Measurements from ENCODE around the gene ZBTB32. TPM values are rescaled to one million over a fixed set of nuclear protein-coding genes. Genes with fewer than 3 reads are reported as not detected.

Gene ZBTB32
- total RNA-seq, 1 experiment from 2014 or later, result 0.13 TPM

DNA sequence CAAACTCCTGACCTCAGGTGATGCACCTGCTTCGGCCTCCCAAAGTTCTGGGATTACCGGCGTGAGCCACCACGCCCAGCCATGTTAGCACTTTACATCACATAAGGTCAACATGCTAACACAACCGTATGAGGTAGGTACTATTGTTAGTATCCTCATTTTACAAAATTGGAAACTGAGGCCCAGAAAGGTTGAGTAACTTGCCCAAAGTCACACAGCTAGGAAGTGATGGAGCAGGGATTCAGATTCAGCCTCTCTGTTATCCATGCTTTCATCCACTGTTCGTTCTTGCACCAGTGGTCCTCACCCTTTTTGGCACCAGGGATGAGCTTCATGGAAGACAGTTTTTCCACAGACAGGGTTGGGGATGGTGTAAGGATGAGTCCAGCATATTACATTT, 47.7 kb upstream of the ZBTB32 start:
- Histone ChIP-seq H3K23me2 (ENCODE audit: insufficient read length, low read depth, low read length, poor library complexity, severe bottlenecking) (no peaks in the 10 kb centered on the region), H2BK15ac (ENCODE audit: low read depth, low read length) (no peak overlapping the region), H3K56ac (ENCODE audit: insufficient read length, low read depth, low read length) (no peak overlapping the region), H3K27ac (ENCODE audit: insufficient read length, low read depth, low read length) (no peak overlapping the region), H3K4me2 (ENCODE audit: insufficient read depth, insufficient read length, low read length) (no peak overlapping the region), H2AK5ac (ENCODE audit: insufficient read length, low read length) (no peak overlapping the region), H2BK12ac (ENCODE audit: insufficient read length, low read depth, low read length) (no peak overlapping the region), H3K4me1 (ENCODE audit: insufficient read depth, low read length) (no peaks in the 10 kb centered on the region), H3K18ac (ENCODE audit: insufficient read length, low read depth, low read length) (no peak overlapping the region), H3K4ac (ENCODE audit: low read depth, low read length) (no peak overlapping the region), H3K9me3 (ENCODE audit: control insufficient read depth, low read depth, low read length) (no peaks in the 10 kb centered on the region), H3K27me3 (ENCODE audit: insufficient read depth, low read length) (no peaks in the 10 kb centered on the region), H2BK120ac (ENCODE audit: low read depth, low read length, poor library complexity, severe bottlenecking) (no peak overlapping the region), H3K23ac (ENCODE audit: insufficient read length, low read depth, low read length) (no peak overlapping the region), H2BK5ac (ENCODE audit: insufficient read length, low read length) (no peak overlapping the region), H4K5ac (ENCODE audit: insufficient read length, low read depth, low read length) (no peak overlapping the region), H2AFZ (ENCODE audit: low read length) (no peak overlapping the region), H3K9ac (ENCODE audit: extremely low read depth, insufficient read length, low read length) (no peak overlapping the region), H3K79me1 (ENCODE audit: insufficient read depth, low read depth, low read length, poor library complexity, severe bottlenecking) (no peaks in the 10 kb centered on the region), H3K14ac (ENCODE audit: insufficient read depth, low read length) (no peak overlapping the region), H3T11ph (ENCODE audit: low read length) (no peak overlapping the region), H4K91ac (ENCODE audit: insufficient read length, low read depth, low read length) (no peak overlapping the region), H4K8ac (replicated peaks; ENCODE audit: insufficient read length, low read depth, low read length) (no peak overlapping the region), H4K20me1 (ENCODE audit: control insufficient read depth, insufficient read depth, insufficient read length) (no peaks in the 10 kb centered on the region), H2BK20ac (ENCODE audit: low read depth, low read length, poor library complexity, severe bottlenecking) (no peak overlapping the region), H3K79me2 (ENCODE audit: insufficient read depth, low read length) (no peaks in the 10 kb centered on the region)
- TF ChIP-seq, protein P1, sequence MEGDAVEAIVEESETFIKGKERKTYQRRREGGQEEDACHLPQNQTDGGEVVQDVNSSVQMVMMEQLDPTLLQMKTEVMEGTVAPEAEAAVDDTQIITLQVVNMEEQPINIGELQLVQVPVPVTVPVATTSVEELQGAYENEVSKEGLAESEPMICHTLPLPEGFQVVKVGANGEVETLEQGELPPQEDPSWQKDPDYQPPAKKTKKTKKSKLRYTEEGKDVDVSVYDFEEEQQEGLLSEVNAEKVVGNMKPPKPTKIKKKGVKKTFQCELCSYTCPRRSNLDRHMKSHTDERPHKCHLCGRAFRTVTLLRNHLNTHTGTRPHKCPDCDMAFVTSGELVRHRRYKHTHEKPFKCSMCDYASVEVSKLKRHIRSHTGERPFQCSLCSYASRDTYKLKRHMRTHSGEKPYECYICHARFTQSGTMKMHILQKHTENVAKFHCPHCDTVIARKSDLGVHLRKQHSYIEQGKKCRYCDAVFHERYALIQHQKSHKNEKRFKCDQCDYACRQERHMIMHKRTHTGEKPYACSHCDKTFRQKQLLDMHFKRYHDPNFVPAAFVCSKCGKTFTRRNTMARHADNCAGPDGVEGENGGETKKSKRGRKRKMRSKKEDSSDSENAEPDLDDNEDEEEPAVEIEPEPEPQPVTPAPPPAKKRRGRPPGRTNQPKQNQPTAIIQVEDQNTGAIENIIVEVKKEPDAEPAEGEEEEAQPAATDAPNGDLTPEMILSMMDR (conservative IDR thresholded peaks at IDR 0.05), result no peak
- Mint-ChIP-seq H3K9me3 (no peaks in the 10 kb centered on the region), H3K4me1 (no peaks in the 10 kb centered on the region), H3K27me3 (ENCODE audit: low read depth) (no peaks in the 10 kb centered on the region), H3K27ac (no peak overlapping the region), H3K4me3 (no peak overlapping the region), H3K36me3 (ENCODE audit: insufficient read depth in 1 of 3, low read depth in 3 of 3) (peaks cover 60 to 84% (median 84%) of the 10 kb centered on the region in 3 experiments)
- DNase-seq, result no peak
- WGBS (ENCODE audit: extremely low coverage, insufficient read length, low lambda C conversion rate), result no CpG with 5 or more reads among the region's 6 CpGs

Measured in H9 (cell line).